ENCODE measurements around the gene SLC12A4.

GRCh38 chr16:67968400-67969253, at the start of gene SLC12A4:
- TF ChIP-seq CTCF (optimal IDR thresholded peaks at IDR 0.05 in 1 of 3, IDR thresholded peaks at IDR 0.05 in 1 of 3, conservative IDR thresholded peaks at IDR 0.05 in 1 of 3; ENCODE audit: extremely low read depth in 1 of 3, insufficient read depth in 2 of 3, low read length in 3 of 3) (no peak), EZH2 (IDR thresholded peaks at IDR 0.05; ENCODE audit: low read length) (no peak)

Data from keratinocyte (primary cell).